ENCODE measurements around the gene HPSE2. TPM values are rescaled to one million over a fixed set of nuclear protein-coding genes. Genes with fewer than 3 reads are reported as not detected.

The HPSE2 gene
- total and polyA plus RNA-seq, 2 of the 8 experiments (the other 6 are each of a cell fraction or from before 2014, with no cell fraction given) = 0.41 to 0.58 TPM

- TF ChIP-seq, protein P1, sequence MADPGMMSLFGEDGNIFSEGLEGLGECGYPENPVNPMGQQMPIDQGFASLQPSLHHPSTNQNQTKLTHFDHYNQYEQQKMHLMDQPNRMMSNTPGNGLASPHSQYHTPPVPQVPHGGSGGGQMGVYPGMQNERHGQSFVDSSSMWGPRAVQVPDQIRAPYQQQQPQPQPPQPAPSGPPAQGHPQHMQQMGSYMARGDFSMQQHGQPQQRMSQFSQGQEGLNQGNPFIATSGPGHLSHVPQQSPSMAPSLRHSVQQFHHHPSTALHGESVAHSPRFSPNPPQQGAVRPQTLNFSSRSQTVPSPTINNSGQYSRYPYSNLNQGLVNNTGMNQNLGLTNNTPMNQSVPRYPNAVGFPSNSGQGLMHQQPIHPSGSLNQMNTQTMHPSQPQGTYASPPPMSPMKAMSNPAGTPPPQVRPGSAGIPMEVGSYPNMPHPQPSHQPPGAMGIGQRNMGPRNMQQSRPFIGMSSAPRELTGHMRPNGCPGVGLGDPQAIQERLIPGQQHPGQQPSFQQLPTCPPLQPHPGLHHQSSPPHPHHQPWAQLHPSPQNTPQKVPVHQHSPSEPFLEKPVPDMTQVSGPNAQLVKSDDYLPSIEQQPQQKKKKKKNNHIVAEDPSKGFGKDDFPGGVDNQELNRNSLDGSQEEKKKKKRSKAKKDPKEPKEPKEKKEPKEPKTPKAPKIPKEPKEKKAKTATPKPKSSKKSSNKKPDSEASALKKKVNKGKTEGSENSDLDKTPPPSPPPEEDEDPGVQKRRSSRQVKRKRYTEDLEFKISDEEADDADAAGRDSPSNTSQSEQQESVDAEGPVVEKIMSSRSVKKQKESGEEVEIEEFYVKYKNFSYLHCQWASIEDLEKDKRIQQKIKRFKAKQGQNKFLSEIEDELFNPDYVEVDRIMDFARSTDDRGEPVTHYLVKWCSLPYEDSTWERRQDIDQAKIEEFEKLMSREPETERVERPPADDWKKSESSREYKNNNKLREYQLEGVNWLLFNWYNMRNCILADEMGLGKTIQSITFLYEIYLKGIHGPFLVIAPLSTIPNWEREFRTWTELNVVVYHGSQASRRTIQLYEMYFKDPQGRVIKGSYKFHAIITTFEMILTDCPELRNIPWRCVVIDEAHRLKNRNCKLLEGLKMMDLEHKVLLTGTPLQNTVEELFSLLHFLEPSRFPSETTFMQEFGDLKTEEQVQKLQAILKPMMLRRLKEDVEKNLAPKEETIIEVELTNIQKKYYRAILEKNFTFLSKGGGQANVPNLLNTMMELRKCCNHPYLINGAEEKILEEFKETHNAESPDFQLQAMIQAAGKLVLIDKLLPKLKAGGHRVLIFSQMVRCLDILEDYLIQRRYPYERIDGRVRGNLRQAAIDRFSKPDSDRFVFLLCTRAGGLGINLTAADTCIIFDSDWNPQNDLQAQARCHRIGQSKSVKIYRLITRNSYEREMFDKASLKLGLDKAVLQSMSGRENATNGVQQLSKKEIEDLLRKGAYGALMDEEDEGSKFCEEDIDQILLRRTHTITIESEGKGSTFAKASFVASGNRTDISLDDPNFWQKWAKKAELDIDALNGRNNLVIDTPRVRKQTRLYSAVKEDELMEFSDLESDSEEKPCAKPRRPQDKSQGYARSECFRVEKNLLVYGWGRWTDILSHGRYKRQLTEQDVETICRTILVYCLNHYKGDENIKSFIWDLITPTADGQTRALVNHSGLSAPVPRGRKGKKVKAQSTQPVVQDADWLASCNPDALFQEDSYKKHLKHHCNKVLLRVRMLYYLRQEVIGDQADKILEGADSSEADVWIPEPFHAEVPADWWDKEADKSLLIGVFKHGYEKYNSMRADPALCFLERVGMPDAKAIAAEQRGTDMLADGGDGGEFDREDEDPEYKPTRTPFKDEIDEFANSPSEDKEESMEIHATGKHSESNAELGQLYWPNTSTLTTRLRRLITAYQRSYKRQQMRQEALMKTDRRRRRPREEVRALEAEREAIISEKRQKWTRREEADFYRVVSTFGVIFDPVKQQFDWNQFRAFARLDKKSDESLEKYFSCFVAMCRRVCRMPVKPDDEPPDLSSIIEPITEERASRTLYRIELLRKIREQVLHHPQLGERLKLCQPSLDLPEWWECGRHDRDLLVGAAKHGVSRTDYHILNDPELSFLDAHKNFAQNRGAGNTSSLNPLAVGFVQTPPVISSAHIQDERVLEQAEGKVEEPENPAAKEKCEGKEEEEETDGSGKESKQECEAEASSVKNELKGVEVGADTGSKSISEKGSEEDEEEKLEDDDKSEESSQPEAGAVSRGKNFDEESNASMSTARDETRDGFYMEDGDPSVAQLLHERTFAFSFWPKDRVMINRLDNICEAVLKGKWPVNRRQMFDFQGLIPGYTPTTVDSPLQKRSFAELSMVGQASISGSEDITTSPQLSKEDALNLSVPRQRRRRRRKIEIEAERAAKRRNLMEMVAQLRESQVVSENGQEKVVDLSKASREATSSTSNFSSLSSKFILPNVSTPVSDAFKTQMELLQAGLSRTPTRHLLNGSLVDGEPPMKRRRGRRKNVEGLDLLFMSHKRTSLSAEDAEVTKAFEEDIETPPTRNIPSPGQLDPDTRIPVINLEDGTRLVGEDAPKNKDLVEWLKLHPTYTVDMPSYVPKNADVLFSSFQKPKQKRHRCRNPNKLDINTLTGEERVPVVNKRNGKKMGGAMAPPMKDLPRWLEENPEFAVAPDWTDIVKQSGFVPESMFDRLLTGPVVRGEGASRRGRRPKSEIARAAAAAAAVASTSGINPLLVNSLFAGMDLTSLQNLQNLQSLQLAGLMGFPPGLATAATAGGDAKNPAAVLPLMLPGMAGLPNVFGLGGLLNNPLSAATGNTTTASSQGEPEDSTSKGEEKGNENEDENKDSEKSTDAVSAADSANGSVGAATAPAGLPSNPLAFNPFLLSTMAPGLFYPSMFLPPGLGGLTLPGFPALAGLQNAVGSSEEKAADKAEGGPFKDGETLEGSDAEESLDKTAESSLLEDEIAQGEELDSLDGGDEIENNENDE (IDR thresholded peaks at IDR 0.05; ENCODE audit: insufficient replicate concordance, low read length) = no peak
- TF ChIP-seq SUZ12 (IDR thresholded peaks at IDR 0.05; ENCODE audit: low read length) = no peak
- TF ChIP-seq TCF12 (IDR thresholded peaks at IDR 0.05; ENCODE audit: low read depth, low read length) = no peak
- TF ChIP-seq SP2 (IDR thresholded peaks at IDR 0.05; ENCODE audit: low read length) = no peak
- no peak for TF ChIP-seq CEBPB (IDR thresholded peaks at IDR 0.05; ENCODE audit: low read depth, low read length)
These were observed 311.1 kb downstream of the HPSE2 start (continued) for GRCh38 chr10:98924526-98924925.

Measured in H1 (cell line).